ENCODE measurements around the gene PROX1.

DNA sequence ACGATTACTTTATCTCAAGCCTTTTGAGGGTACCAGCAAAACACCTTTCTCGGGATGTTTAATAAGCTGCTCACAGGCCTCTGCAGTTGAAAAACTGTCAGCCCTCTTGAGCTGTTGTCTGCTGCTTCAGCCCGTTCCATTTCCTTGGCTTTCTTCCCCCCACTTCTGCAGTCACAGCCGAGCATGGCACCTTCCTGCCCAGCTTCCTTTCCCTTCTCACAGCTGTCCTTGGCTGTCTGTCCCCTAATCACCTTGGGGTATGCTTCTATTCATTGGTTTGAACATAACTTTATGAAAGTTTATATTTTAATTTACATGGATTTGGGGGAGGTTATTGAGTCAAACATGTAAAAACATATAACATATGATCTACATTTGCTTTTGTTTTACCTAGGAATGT, 6.9 kb upstream of the PROX1 start:
- TF ChIP-seq, protein P1, sequence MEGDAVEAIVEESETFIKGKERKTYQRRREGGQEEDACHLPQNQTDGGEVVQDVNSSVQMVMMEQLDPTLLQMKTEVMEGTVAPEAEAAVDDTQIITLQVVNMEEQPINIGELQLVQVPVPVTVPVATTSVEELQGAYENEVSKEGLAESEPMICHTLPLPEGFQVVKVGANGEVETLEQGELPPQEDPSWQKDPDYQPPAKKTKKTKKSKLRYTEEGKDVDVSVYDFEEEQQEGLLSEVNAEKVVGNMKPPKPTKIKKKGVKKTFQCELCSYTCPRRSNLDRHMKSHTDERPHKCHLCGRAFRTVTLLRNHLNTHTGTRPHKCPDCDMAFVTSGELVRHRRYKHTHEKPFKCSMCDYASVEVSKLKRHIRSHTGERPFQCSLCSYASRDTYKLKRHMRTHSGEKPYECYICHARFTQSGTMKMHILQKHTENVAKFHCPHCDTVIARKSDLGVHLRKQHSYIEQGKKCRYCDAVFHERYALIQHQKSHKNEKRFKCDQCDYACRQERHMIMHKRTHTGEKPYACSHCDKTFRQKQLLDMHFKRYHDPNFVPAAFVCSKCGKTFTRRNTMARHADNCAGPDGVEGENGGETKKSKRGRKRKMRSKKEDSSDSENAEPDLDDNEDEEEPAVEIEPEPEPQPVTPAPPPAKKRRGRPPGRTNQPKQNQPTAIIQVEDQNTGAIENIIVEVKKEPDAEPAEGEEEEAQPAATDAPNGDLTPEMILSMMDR (IDR thresholded peaks at IDR 0.05): no peak
- no peak for TF ChIP-seq POLR2A (IDR thresholded peaks at IDR 0.05)

All from esophagus squamous epithelium (tissue), 4 donors.